Spleen (tissue), 7 donors: Measurements from ENCODE around the gene MRAS.

Source experiments
- CTCF ChIP-seq, 11 experiments: fragments of 200-600 bp in 7 of 11; fragments of 450-650 bp in 4 of 11; sonication (generic) in 4 of 11; IDR thresholded peaks in 8 of 11; conservative IDR thresholded peaks in 3 of 11; 1 replicate in 7 of 11; 2 replicates in 4 of 11; pipeline versions ENCODE4 v1.4.0 to v1.8.0; 2016 to 2021; ENCODE audit warnings: antibody characterized with exemption in 11 of 11, inconsistent platforms in 4 of 11, mild to moderate bottlenecking in 1 of 11
- POLR2A ChIP-seq, 3 donors: fragments of 450-650 bp; IDR thresholded peaks; one replicate each; pipeline ENCODE4 v1.5.1; 2017; ENCODE audit warnings: antibody characterized with exemption in 3 of 3, mild to moderate bottlenecking in 1 of 3
- donor health status: DM: no; HTN: no; CAD: no; lungs with moderate emphysema.
- donor health status: DM: no; HTN: no; CAD: no.
- donor health status: DM: no; HTN: no; CAD: no.

- TF ChIP-seq CTCF (IDR thresholded peaks at IDR 0.05 in 8 of 11, conservative IDR thresholded peaks at IDR 0.05 in 3 of 11) (no peak), POLR2A (IDR thresholded peaks at IDR 0.05) (no peak)
Measured at GRCh38 chr3:138448631-138449030, 100.3 kb downstream of the MRAS start.
